Panc1 (cell line): ENCODE data around the gene JDP2. TPM values are rescaled to one million over a fixed set of nuclear protein-coding genes. Genes with fewer than 3 reads are reported as not detected.

Experiments used
- ATAC-seq: fragments of 200-7000 bp; cut with Tn5 transposase; 2 replicates; pipeline ENCODE4 v1.9.1; 2020; ENCODE audit warnings: mild to moderate bottlenecking, moderate library complexity
- BruUV-seq: library from RNA; stranded (reverse); fragments of 400-500 nt; replicated peaks from 2 replicates; lab custom pipeline; 2021; lab: Mats Ljungman, UMichigan
- CTCF ChIA-PET: fragments of 300-600 bp; sonication (Branson Sonifier 250); formaldehyde crosslinking; loops from one replicate; lab custom pipeline; 2022; ENCODE audit warnings: antibody characterized with exemption; lab: Charles Lee
- POLR2A ChIA-PET: fragments of 300-600 bp; sonication (Branson Sonifier 250); formaldehyde crosslinking; loops from one replicate; lab custom pipeline; 2022; ENCODE audit warnings: antibody characterized with exemption; lab: Charles Lee
- DNase-seq: peaks from one replicate; pipeline ENCODE4 v3.0.0-alpha.2; 2010; ENCODE audit warnings: low read depth, low spot score
- H3K27ac ChIP-seq: 2 replicates; pipeline ENCODE4 v1.5.1; 2011; ENCODE audit warnings: mild to moderate bottlenecking, low read length, inconsistent platforms
- H3K27me3 ChIP-seq: fragments of 200-500 bp; sonication (Bioruptor generic); 2 replicates; pipeline ENCODE4 v1.6.0; 2014; ENCODE audit warnings: low read length, inconsistent platforms; ENCODE audit not compliant: control insufficient read depth, insufficient read depth
- H3K36me3 ChIP-seq: fragments of 200-500 bp; sonication (Bioruptor generic); 2 replicates; pipeline ENCODE4 v1.5.1; 2014; ENCODE audit warnings: inconsistent platforms, mild to moderate bottlenecking, low read length, moderate library complexity; ENCODE audit not compliant: control insufficient read depth, insufficient read depth
- H3K4me1 ChIP-seq: 2 replicates; pipeline ENCODE4 v1.5.1; 2011; ENCODE audit warnings: inconsistent platforms, mild to moderate bottlenecking, low read length, moderate library complexity; ENCODE audit not compliant: control insufficient read depth, insufficient read depth
- H3K4me3 ChIP-seq, 2 experiments: 2 replicates each; pipeline ENCODE4 v1.5.1; 2011 to 2012; ENCODE audit warnings: low read depth in 2 of 2, low read length in 2 of 2, mild to moderate bottlenecking in 2 of 2, inconsistent platforms in 1 of 2, moderate library complexity in 1 of 2
- H3K9me3 ChIP-seq: fragments of 200-500 bp; sonication (Bioruptor generic); 2 replicates; pipeline ENCODE4 v1.5.1; 2014; ENCODE audit warnings: low read depth, mild to moderate bottlenecking, inconsistent platforms, low read length, moderate library complexity; ENCODE audit not compliant: control insufficient read depth, insufficient read depth
- POLR2AphosphoS5 ChIP-seq: IDR thresholded peaks from 2 replicates; pipeline ENCODE4 v1.6.1; 2012; ENCODE audit warnings: mild to moderate bottlenecking, low read depth, low read length, moderate library complexity
- SIN3A ChIP-seq: IDR thresholded peaks from 2 replicates; pipeline ENCODE4 v1.6.1; 2012; ENCODE audit warnings: low read depth, mild to moderate bottlenecking, low read length, moderate library complexity, borderline replicate concordance; ENCODE audit not compliant: insufficient read depth
- TCF7L2 ChIP-seq: IDR thresholded peaks from 2 replicates; pipeline ENCODE4 v1.6.1; 2011; ENCODE audit warnings: mild to moderate bottlenecking, low read depth, low read length, inconsistent platforms
- in situ Hi-C: cut with HindIII; loops from 2 replicates; pipeline ENCODE4 v1.10.0; 2016; ENCODE audit warnings: low sequenced_read_pairs, low pct_unique_long_range_greater_than_20kb
- intact Hi-C: fragments of 100-400 bp; cut with micrococcal nuclease; formaldehyde crosslinking; loops from one replicate; pipeline ENCODE4 v1.10.0; 2022; ENCODE audit not compliant: unreplicated experiment
- total RNA-seq: library from RNA; stranded (reverse); gene quantifications from one replicate; pipeline ENCODE4 v1.2.1, GENCODE V29; 2021; ENCODE audit not compliant: unreplicated experiment
- TF ChIP-seq, protein P1 (sequence below): fragments of 450-650 bp; IDR thresholded peaks from 2 replicates; pipeline ENCODE4 v1.5.1; 2017; ENCODE audit warnings: mild to moderate bottlenecking
- TF ChIP-seq, protein P2 (sequence below), 2 experiments: IDR thresholded peaks; 2 replicates each; pipeline ENCODE4 v1.6.1; 2011 to 2012; ENCODE audit warnings: low read depth in 2 of 2, control low read depth in 1 of 2, low read length in 1 of 2, mild to moderate bottlenecking in 1 of 2, moderate library complexity in 1 of 2; ENCODE audit not compliant: insufficient read depth in 1 of 2

Gene JDP2
- total RNA-seq, 1 experiment from 2014 or later: 17.5 TPM

DNA sequence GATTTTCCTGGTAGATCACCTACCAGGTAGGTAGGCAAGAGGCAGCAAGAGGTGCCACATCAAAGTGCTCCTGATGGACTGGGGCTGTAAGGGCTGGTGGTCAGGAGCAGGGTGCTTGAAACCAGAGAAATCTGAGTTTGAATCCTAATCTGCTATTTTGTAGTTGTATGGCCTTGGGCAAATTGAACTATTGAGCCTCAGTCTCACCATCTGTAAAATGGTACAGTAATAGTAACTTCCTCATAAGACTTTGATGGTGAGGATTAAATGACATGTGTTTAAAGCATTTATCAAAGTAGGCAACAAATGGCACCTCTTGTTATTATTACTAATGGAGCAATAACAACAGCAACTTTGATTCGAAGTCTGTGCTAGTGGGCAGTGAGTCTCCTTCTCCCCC is 32.0 kb downstream of the JDP2 start:
- DNase-seq: no peak
- no TSS peak for BruUV-seq
- in situ Hi-C loops: no loop called here
- intact Hi-C loops: no loop called here
- Histone ChIP-seq H3K36me3 (no peaks in the 10 kb centered on the region), H3K27ac (no peak overlapping the region), H3K9me3 (no peaks in the 10 kb centered on the region), H3K4me1 (no peaks in the 10 kb centered on the region), H3K27me3 (no peaks in the 10 kb centered on the region), H3K4me3 (no peak overlapping the region)
- ChIA-PET POLR2A (no interaction called here), CTCF (no interaction called here)
- no peak for ATAC-seq
- TF ChIP-seq TCF7L2: no peak
- no peak for TF ChIP-seq POLR2AphosphoS5
- TF ChIP-seq, protein P1, sequence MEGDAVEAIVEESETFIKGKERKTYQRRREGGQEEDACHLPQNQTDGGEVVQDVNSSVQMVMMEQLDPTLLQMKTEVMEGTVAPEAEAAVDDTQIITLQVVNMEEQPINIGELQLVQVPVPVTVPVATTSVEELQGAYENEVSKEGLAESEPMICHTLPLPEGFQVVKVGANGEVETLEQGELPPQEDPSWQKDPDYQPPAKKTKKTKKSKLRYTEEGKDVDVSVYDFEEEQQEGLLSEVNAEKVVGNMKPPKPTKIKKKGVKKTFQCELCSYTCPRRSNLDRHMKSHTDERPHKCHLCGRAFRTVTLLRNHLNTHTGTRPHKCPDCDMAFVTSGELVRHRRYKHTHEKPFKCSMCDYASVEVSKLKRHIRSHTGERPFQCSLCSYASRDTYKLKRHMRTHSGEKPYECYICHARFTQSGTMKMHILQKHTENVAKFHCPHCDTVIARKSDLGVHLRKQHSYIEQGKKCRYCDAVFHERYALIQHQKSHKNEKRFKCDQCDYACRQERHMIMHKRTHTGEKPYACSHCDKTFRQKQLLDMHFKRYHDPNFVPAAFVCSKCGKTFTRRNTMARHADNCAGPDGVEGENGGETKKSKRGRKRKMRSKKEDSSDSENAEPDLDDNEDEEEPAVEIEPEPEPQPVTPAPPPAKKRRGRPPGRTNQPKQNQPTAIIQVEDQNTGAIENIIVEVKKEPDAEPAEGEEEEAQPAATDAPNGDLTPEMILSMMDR: no peak
- TF ChIP-seq SIN3A: no peak
- TF ChIP-seq, protein P2, sequence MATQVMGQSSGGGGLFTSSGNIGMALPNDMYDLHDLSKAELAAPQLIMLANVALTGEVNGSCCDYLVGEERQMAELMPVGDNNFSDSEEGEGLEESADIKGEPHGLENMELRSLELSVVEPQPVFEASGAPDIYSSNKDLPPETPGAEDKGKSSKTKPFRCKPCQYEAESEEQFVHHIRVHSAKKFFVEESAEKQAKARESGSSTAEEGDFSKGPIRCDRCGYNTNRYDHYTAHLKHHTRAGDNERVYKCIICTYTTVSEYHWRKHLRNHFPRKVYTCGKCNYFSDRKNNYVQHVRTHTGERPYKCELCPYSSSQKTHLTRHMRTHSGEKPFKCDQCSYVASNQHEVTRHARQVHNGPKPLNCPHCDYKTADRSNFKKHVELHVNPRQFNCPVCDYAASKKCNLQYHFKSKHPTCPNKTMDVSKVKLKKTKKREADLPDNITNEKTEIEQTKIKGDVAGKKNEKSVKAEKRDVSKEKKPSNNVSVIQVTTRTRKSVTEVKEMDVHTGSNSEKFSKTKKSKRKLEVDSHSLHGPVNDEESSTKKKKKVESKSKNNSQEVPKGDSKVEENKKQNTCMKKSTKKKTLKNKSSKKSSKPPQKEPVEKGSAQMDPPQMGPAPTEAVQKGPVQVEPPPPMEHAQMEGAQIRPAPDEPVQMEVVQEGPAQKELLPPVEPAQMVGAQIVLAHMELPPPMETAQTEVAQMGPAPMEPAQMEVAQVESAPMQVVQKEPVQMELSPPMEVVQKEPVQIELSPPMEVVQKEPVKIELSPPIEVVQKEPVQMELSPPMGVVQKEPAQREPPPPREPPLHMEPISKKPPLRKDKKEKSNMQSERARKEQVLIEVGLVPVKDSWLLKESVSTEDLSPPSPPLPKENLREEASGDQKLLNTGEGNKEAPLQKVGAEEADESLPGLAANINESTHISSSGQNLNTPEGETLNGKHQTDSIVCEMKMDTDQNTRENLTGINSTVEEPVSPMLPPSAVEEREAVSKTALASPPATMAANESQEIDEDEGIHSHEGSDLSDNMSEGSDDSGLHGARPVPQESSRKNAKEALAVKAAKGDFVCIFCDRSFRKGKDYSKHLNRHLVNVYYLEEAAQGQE (IDR thresholded peaks at IDR 0.05; ENCODE audit: insufficient read depth in 1 of 2, low read depth in 2 of 2, low read length in 1 of 2): no peak

DNA sequence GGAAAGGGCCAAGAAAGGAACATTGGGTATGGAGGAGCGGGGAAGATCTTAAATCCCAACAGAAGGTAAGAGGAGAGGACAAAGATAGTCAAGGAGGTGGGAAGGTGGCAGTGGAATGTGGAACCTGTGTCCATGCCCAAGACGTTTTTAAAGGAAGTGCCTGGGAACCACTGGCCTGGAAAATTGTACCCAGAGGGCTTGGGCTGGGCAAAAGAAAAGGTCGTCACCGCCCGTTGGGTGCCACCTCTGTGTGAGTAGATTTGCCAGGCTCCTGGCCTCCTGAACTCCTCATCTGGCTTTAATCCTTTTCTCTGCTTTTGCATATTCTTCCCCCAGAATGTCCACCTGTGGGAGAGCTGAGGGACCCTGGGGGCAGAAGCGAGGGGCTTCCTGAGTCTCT is 32.6 kb downstream of the JDP2 start:
- Histone ChIP-seq H3K36me3 (no peaks in the 10 kb centered on the region), H3K27me3 (no peaks in the 10 kb centered on the region), H3K9me3 (no peaks in the 10 kb centered on the region), H3K4me3 (no peak overlapping the region), H3K4me1 (no peaks in the 10 kb centered on the region), H3K27ac (no peak overlapping the region)
- no TSS peak for BruUV-seq
- POLR2A ChIA-PET: no interaction called here
- intact Hi-C loops (no loop called here), in situ Hi-C loops (no loop called here)
- DNase-seq: no peak
- no peak for TF ChIP-seq SIN3A
- TF ChIP-seq, protein P1: no peak
- TF ChIP-seq, protein P2 (IDR thresholded peaks at IDR 0.05; ENCODE audit: insufficient read depth in 1 of 2, low read depth in 2 of 2, low read length in 1 of 2): no peak
- no peak for TF ChIP-seq POLR2AphosphoS5
- TF ChIP-seq TCF7L2: no peak
- CTCF ChIA-PET: no interaction called here
- no peak for ATAC-seq
